ENCODE results near the gene TNS1. TPM values are rescaled to one million over a fixed set of nuclear protein-coding genes. Genes with fewer than 3 reads are reported as not detected.

Gene TNS1
- total RNA-seq, 2 experiments from 2014 or later: 0.92 to 0.97 TPM

- Mint-ChIP-seq H3K27me3 (peaks cover 5% of the 10 kb centered on the region), H3K4me1 (ENCODE audit: low read depth) (no peaks in the 10 kb centered on the region), H3K36me3 (no peaks in the 10 kb centered on the region), H3K9me3 (no peaks in the 10 kb centered on the region), H3K27ac (no peak overlapping the region), H3K4me3 (no peak overlapping the region)
- CTCF ChIA-PET: no interaction called here
- DNase-seq: no peak
- intact Hi-C loops (cut with micrococcal nuclease): no loop called here
- POLR2A ChIA-PET: no interaction called here
Measured at GRCh38 chr2:217929272-217929671, 73.5 kb downstream of the TNS1 start.

GRCh38 chr2:217928324-217929181 lies 74.2 kb downstream of the TNS1 start:
- H3K27ac Mint-ChIP-seq: no peak overlapping the region
- ChIA-PET POLR2A (no interaction called here), CTCF (no interaction called here)
- no peaks in the 10 kb centered on the region for H3K36me3 Mint-ChIP-seq
- H3K4me1 Mint-ChIP-seq (ENCODE audit: low read depth): no peaks in the 10 kb centered on the region
- peaks cover 5% of the 10 kb centered on the region for H3K27me3 Mint-ChIP-seq
- DNase-seq: no peak
- intact Hi-C loops (cut with micrococcal nuclease): no loop called here
- H3K9me3 Mint-ChIP-seq: no peaks in the 10 kb centered on the region
- H3K4me3 Mint-ChIP-seq: no peak overlapping the region

DNA sequence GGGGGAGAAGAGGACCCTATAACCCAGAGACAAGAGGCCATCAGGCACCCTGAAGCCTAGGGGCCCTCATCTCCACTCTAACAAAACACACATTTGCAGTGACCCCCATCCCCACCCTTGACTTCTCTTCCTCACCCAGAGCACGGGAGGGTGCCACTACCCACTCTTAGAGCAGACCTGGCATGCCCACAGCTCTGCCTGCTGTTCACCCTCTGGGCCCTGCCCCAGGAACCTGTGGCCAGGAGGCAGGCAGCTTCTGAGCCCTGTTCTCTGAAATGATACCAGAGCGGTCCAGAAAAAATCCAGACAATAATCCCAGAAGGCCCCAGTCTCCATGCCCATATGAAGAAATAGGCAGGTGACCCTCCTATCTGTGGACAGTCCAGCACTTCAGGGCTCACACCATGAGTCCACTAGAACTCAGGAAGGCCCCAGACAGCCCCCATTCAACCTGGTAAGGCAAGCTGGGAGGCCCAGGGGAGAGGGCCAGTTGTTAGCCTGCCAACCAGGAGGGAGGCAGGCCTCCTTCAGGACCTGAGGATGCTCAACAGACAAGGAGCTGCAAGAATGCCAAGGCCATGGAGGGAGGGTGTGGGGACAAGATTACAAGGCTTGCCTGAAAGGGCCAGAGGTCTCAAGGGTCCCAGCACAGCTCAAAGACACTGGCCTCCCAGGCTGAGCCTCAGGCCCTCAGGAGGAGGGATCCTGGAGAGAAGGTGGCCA lies 75.0 kb downstream of the TNS1 start:
- Mint-ChIP-seq H3K36me3 (no peaks in the 10 kb centered on the region), H3K27ac (no peak overlapping the region), H3K27me3 (peaks cover 5% of the 10 kb centered on the region), H3K9me3 (no peaks in the 10 kb centered on the region), H3K4me1 (ENCODE audit: low read depth) (no peaks in the 10 kb centered on the region), H3K4me3 (no peak overlapping the region)
- intact Hi-C loops (cut with micrococcal nuclease): no loop called here
- ChIA-PET CTCF (no interaction called here), POLR2A (no interaction called here)
- DNase-seq: no peak

DNA sequence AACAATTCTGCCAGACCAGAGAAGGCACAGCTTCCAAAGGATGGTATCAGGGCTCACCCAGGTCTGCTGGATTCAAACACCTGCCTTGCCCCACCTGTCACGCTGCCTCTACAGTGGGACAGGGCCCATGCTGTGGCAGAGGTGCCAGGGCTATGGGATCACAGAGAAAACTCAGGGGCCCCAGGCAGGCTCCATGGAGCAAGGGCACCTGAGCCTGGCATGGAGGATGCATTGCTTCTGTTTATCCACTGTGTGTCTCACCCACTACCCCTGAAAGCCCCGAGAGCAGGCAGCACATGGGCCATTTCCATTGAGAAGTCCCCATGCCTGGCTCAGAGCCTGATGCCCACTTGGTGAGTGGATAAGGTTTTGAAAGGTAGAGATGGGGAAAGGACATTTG lies 76.0 kb downstream of the TNS1 start:
- POLR2A ChIA-PET: no interaction called here
- Mint-ChIP-seq H3K9me3 (no peaks in the 10 kb centered on the region), H3K4me3 (no peak overlapping the region), H3K27me3 (peaks cover 5% of the 10 kb centered on the region), H3K4me1 (ENCODE audit: low read depth) (no peaks in the 10 kb centered on the region), H3K36me3 (no peaks in the 10 kb centered on the region), H3K27ac (no peak overlapping the region)
- intact Hi-C loops (cut with micrococcal nuclease): no loop called here
- CTCF ChIA-PET: no interaction called here
- DNase-seq: no peak

DNA sequence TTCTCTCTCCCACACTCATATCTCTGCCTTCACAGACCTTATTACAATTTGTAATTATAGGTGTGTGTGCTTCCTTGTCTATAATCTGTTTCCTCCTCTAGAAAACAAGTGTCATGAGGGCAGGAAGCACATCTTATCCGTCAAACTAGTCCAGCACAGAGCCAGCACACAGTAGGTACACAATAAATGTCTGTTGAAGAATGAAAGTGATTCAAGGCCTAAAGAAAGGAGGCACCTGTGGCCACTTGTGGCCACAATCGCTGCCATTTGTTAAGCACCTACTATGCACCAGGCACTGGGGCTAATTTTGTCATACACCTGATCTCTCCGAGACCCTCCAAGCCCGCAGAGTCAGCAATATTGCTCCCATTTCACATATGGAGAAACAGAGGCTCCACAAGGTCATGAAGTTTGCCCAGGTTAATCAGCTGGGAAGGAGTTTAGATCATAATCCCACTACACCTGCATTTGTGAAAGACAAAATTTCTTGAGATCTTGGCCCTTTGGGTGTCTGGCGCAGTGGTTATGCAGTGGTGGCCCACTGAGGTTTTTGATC lies 78.4 kb downstream of the TNS1 start:
- no peak overlapping the region for H3K27ac Mint-ChIP-seq
- no peaks in the 10 kb centered on the region for H3K27me3 Mint-ChIP-seq
- H3K9me3 Mint-ChIP-seq: no peaks in the 10 kb centered on the region
- no peak for DNase-seq
- ChIA-PET CTCF (no interaction called here), POLR2A (no interaction called here)
- no peaks in the 10 kb centered on the region for H3K4me1 Mint-ChIP-seq (ENCODE audit: low read depth)
- no peaks in the 10 kb centered on the region for H3K36me3 Mint-ChIP-seq
- no peak overlapping the region for H3K4me3 Mint-ChIP-seq
- intact Hi-C loops (cut with micrococcal nuclease): no loop called here

GRCh38 chr2:217923007-217923686 lies 79.6 kb downstream of the TNS1 start:
- ChIA-PET POLR2A (no interaction called here), CTCF (interaction anchor here (1.7 kb wide), 1 partner anchor 134 kb away, joined by 4 read pairs; no protein-coding TSS in a partner anchor)
- no peaks in the 10 kb centered on the region for H3K36me3 Mint-ChIP-seq
- H3K4me1 Mint-ChIP-seq (ENCODE audit: low read depth): no peaks in the 10 kb centered on the region
- H3K27me3 Mint-ChIP-seq: no peaks in the 10 kb centered on the region
- DNase-seq: no peak
- no peaks in the 10 kb centered on the region for H3K9me3 Mint-ChIP-seq
- H3K27ac Mint-ChIP-seq: no peak overlapping the region
- intact Hi-C loops (cut with micrococcal nuclease): no loop called here
- H3K4me3 Mint-ChIP-seq: no peak overlapping the region

DNA sequence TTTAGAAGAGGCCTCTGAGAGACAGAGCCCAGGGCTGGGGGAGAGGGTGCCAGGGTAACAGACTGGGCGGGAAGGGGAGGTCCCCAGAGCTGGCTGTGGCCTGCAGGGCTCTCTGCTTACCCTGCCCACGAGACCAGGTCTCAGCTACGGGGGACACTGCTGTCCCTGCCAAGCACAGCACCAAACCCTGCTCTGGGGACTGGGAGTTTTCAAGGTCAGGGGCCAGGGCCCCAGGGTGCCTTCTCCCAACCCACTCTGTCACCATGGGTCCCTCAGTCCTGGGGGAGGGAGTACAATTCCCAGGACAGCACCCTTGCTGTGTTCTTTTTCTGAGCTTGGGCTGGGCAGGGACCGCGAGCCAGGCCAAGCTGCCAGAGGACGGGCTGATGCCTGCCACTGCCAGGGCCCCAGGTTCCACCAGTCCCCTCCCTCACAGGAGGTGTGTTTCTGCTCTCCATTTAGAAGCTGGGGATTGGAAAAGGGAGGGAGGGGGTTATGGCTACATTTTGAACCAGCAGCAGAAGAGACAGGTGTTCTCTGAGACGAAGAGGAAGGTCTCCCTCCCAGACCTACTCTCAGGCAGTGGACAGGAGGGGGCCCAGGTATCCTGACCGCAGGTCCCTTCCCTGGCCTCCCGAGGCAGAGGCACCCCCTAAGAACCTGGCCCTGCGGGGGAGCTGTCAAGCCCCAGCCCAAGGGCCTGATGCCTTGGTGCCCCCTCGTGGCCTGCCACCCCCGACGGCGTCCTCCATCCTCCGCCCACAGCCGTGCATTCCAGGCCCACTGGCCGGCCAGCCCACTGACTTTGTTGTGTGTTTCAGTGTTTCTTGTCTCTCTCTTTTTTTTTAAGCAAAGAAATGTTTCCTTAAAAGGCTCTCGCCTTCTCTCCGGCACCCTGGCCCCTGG lies 80.4 kb downstream of the TNS1 start:
- Mint-ChIP-seq H3K4me3 (no peak overlapping the region), H3K4me1 (ENCODE audit: low read depth) (no peaks in the 10 kb centered on the region), H3K36me3 (no peaks in the 10 kb centered on the region), H3K27me3 (peaks cover 4% of the 10 kb centered on the region), H3K9me3 (no peaks in the 10 kb centered on the region), H3K27ac (no peak overlapping the region)
- POLR2A ChIA-PET: no interaction called here
- intact Hi-C loops (cut with micrococcal nuclease): no loop called here
- CTCF ChIA-PET: interaction anchor here (1.7 kb wide), 1 partner anchor 133 kb away, joined by 4 read pairs; no protein-coding TSS in a partner anchor
- no peak for DNase-seq

DNA sequence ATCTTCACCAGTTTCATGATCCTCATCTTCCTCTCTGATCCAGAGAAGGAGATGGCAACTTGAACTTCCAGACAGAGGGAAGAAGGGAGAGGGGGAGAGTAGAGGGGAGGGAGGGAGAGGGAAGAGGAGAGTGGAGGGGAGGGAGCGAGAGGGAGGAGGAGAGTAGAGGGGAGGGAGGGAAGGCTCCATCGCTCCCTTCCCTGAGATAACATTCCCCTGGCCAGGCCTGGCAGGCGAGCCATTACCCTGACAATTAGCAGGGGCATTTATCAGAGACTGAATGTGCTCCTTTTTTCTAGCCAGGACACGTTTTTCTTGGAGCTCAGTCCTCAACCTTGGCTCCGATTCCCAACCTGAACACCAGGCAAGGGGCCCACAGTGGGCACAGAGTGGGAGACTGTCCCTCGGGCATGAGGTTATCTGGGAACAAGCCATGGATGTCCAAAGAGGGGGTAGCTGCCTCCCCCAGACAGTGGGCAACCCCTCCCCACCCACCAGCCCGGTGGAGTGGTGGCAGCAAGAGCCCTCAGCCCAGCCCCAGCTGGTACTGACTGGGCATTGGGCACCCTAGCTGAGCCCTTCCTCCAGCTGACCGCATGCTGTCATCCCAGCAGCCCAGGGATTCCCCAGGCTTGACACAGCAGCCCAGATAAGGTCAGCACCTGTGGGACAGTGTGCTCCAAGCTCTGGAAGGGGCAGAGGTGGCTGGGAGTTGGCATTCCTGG lies 81.8 kb downstream of the TNS1 start:
- H3K4me1 Mint-ChIP-seq (ENCODE audit: low read depth): no peaks in the 10 kb centered on the region
- DNase-seq: no peak
- H3K27ac Mint-ChIP-seq: no peak overlapping the region
- ChIA-PET POLR2A (no interaction called here), CTCF (no interaction called here)
- no peak overlapping the region for H3K4me3 Mint-ChIP-seq
- peaks cover 4% of the 10 kb centered on the region for H3K27me3 Mint-ChIP-seq
- H3K36me3 Mint-ChIP-seq: no peaks in the 10 kb centered on the region
- H3K9me3 Mint-ChIP-seq: no peaks in the 10 kb centered on the region
- intact Hi-C loops (cut with micrococcal nuclease): no loop called here

- no peaks in the 10 kb centered on the region for H3K9me3 Mint-ChIP-seq
- no peak overlapping the region for H3K4me3 Mint-ChIP-seq
- H3K36me3 Mint-ChIP-seq: no peaks in the 10 kb centered on the region
- ChIA-PET CTCF (no interaction called here), POLR2A (no interaction called here)
- H3K27ac Mint-ChIP-seq: no peak overlapping the region
- intact Hi-C loops (cut with micrococcal nuclease): no loop called here
- DNase-seq: no peak
- H3K27me3 Mint-ChIP-seq: peaks cover 4% of the 10 kb centered on the region
- H3K4me1 Mint-ChIP-seq (ENCODE audit: low read depth): no peaks in the 10 kb centered on the region
Measured at GRCh38 chr2:217919781-217920351, 82.9 kb downstream of the TNS1 start.

DNA sequence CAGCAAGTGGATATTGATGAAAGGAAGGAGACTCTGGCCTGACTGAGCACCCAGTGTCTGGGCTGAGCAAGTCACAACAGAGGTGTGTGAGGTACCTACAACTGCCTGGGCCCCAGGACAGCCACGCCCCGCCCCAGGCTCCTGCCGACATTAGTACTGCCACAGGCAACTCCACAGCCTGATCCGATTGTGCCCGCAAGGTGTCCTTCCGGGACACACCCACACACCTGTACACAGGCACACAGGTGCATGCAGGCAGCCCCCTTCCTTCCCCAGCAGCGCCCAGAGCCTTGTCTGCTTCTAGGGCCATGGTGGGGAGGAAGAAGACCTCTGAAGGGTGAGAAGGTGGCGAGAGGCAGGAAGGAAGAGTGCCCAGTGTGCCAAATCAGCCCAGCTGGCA lies 83.6 kb downstream of the TNS1 start:
- no peak for DNase-seq
- Mint-ChIP-seq H3K9me3 (no peaks in the 10 kb centered on the region), H3K4me1 (ENCODE audit: low read depth) (no peaks in the 10 kb centered on the region), H3K27me3 (peaks cover 4% of the 10 kb centered on the region), H3K27ac (no peak overlapping the region), H3K36me3 (no peaks in the 10 kb centered on the region), H3K4me3 (no peak overlapping the region)
- intact Hi-C loops (cut with micrococcal nuclease): no loop called here
- ChIA-PET POLR2A (no interaction called here), CTCF (no interaction called here)
